PC-9 (cell line): ENCODE data around the gene PRDM15. TPM values are rescaled to one million over a fixed set of nuclear protein-coding genes. Genes with fewer than 3 reads are reported as not detected.

Source experiments
- BruUV-seq: library from RNA; stranded (reverse); fragments of 400-500 nt; replicated peaks from 2 replicates; lab custom pipeline; 2021; lab: Mats Ljungman, UMichigan
- CTCF ChIA-PET: fragments of 300-600 bp; sonication (Branson Sonifier 250); formaldehyde crosslinking; loops from one replicate; lab custom pipeline; 2022; ENCODE audit warnings: antibody characterized with exemption; lab: Charles Lee
- POLR2A ChIA-PET: fragments of 300-600 bp; sonication (Branson Sonifier 250); formaldehyde crosslinking; loops from one replicate; lab custom pipeline; 2022; ENCODE audit warnings: antibody characterized with exemption; ENCODE audit not compliant: unreplicated experiment; lab: Charles Lee
- DNase-seq, 2 experiments: peaks; one replicate each; pipeline versions ENCODE4 v3.0.0 to v3.0.0-alpha.2; 2015 to 2022; ENCODE audit warnings: mixed read lengths in 1 of 2
- H2AFZ ChIP-seq: fragments of 200-600 bp; sonication (generic); 2 replicates; pipeline ENCODE4 v1.8.1; 2017; ENCODE audit warnings: antibody characterized with exemption
- H3F3A ChIP-seq: fragments of 200-600 bp; sonication (generic); 2 replicates; pipeline ENCODE4 v1.8.1; 2017; ENCODE audit warnings: antibody characterized with exemption, mild to moderate bottlenecking, low read depth; ENCODE audit not compliant: insufficient read depth
- H3K27ac ChIP-seq: fragments of 200-600 bp; sonication (generic); 2 replicates; pipeline ENCODE4 v1.6.1; 2016; ENCODE audit warnings: mixed run types
- H3K27me3 ChIP-seq: fragments of 200-600 bp; sonication (generic); 2 replicates; pipeline ENCODE4 v1.6.1; 2016; ENCODE audit warnings: low read depth, mixed run types; ENCODE audit not compliant: insufficient read depth
- H3K36me3 ChIP-seq: fragments of 200-600 bp; sonication (generic); 2 replicates; pipeline ENCODE4 v1.6.1; 2016; ENCODE audit warnings: low read depth, mixed run types
- H3K4me1 ChIP-seq: fragments of 200-600 bp; sonication (generic); replicated peaks from 2 replicates; pipeline ENCODE4 v1.6.1; 2016; ENCODE audit warnings: mixed run types; ENCODE audit not compliant: insufficient read depth
- H3K4me2 ChIP-seq: fragments of 200-600 bp; sonication (generic); 2 replicates; pipeline ENCODE4 v1.6.1; 2017; ENCODE audit warnings: mixed run types
- H3K4me3 ChIP-seq: fragments of 200-600 bp; sonication (generic); 2 replicates; pipeline ENCODE4 v1.6.1; 2016; ENCODE audit warnings: mixed run types
- H3K79me2 ChIP-seq: fragments of 200-600 bp; sonication (generic); 2 replicates; pipeline ENCODE4 v1.6.1; 2017; ENCODE audit warnings: low read depth, mixed run types
- H3K9me2 ChIP-seq: fragments of 200-600 bp; sonication (generic); 2 replicates; pipeline ENCODE4 v1.8.1; 2017; ENCODE audit warnings: mild to moderate bottlenecking; ENCODE audit not compliant: insufficient read depth
- H3K9me3 ChIP-seq: fragments of 200-600 bp; sonication (generic); 2 replicates; pipeline ENCODE4 v1.8.1; 2016; ENCODE audit warnings: low read depth; ENCODE audit not compliant: insufficient read depth
- H4K20me1 ChIP-seq: fragments of 200-600 bp; sonication (generic); 2 replicates; pipeline ENCODE4 v1.8.1; 2017; ENCODE audit not compliant: insufficient read depth
- EZH2 ChIP-seq: fragments of 200-600 bp; sonication (generic); IDR thresholded peaks from 2 replicates; pipeline ENCODE4 v1.8.0; 2017; ENCODE audit warnings: antibody characterized with exemption, low read depth
- intact Hi-C: fragments of 100-400 bp; cut with micrococcal nuclease; formaldehyde crosslinking; loops from one replicate; pipeline ENCODE4 v1.10.0; 2022; ENCODE audit not compliant: unreplicated experiment
- total RNA-seq: library from RNA; stranded (reverse); gene quantifications from 2 replicates; pipeline ENCODE4 v1.2.3, GENCODE V29; 2021
- TF ChIP-seq, protein P1 (sequence below): fragments of 200-600 bp; sonication (generic); conservative IDR thresholded peaks from 2 replicates; pipeline ENCODE4 v1.6.1; 2017; ENCODE audit warnings: mixed run types, antibody characterized with exemption, mild to moderate bottlenecking, moderate library complexity

PRDM15 gene
- total RNA-seq, 1 experiment from 2014 or later, result 8.8 TPM

DNA sequence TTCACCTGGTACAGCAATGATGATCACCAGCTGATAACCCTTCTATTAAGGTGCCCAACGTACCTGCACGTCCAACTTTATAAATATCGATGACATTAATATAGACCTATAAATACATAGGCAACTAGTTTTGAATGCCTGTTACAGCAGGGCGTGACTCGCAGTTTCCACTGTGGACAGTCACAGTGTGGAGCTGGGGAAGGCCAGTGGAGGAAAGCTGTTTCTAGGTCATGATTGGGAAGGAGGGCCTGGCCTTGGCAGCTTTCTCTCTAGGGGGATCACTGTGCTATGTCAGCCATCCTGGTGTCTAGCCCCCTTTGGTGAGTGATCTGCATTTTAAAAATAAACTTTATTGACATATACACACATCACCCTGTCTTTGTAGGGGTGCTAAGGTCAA lies 4.4 kb upstream of the PRDM15 start:
- ChIA-PET CTCF (no interaction called here), POLR2A (no interaction called here)
- intact Hi-C loops, result no loop called here
- no peaks in the 10 kb centered on the region for H3K36me3 ChIP-seq
- H3K4me3 ChIP-seq, result no peak overlapping the region
- no peak overlapping the region for H2AFZ ChIP-seq
- no peaks in the 10 kb centered on the region for H3K9me3 ChIP-seq
- no peaks in the 10 kb centered on the region for H3K9me2 ChIP-seq
- no TSS peak for BruUV-seq
- no peaks in the 10 kb centered on the region for H3K27me3 ChIP-seq
- no peaks in the 10 kb centered on the region for H4K20me1 ChIP-seq
- H3K27ac ChIP-seq, result no peak overlapping the region
- H3K4me2 ChIP-seq, result no peak overlapping the region
- peaks cover 7% of the 10 kb centered on the region; the same call in 1 of the 2 replicates for H3K4me1 ChIP-seq
- peaks cover under 1% of the 10 kb centered on the region; the same call in 1 of the 2 replicates for H3K79me2 ChIP-seq
- DNase-seq, result no peak
- TF ChIP-seq EZH2, result no peak
- TF ChIP-seq, protein P1, sequence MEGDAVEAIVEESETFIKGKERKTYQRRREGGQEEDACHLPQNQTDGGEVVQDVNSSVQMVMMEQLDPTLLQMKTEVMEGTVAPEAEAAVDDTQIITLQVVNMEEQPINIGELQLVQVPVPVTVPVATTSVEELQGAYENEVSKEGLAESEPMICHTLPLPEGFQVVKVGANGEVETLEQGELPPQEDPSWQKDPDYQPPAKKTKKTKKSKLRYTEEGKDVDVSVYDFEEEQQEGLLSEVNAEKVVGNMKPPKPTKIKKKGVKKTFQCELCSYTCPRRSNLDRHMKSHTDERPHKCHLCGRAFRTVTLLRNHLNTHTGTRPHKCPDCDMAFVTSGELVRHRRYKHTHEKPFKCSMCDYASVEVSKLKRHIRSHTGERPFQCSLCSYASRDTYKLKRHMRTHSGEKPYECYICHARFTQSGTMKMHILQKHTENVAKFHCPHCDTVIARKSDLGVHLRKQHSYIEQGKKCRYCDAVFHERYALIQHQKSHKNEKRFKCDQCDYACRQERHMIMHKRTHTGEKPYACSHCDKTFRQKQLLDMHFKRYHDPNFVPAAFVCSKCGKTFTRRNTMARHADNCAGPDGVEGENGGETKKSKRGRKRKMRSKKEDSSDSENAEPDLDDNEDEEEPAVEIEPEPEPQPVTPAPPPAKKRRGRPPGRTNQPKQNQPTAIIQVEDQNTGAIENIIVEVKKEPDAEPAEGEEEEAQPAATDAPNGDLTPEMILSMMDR, result no peak
- no peaks in the 10 kb centered on the region for H3F3A ChIP-seq

DNA sequence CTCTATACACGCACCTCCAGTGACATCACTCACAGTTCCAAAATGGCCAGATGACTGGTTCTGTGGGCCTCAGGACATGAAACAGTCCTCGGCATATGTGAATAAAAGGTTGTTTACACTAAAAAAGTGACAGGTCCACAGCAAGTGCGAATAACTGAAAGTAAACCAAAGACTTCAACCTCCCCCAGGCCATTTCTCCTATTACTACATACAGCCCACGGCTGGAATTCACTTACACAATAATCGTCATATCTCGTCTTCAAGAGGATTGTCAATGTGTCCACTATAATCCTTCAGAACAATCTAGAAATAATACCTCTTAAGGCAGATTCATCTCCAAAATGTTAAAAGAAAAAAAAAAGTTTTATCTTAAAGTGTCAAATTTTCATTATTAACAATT lies 1.9 kb upstream of the PRDM15 start:
- Histone ChIP-seq H3K4me2 (no peak overlapping the region), H4K20me1 (no peaks in the 10 kb centered on the region), H3K9me3 (no peaks in the 10 kb centered on the region), H2AFZ (no peak overlapping the region), H3K9me2 (no peaks in the 10 kb centered on the region), H3K4me1 (peaks cover 15% of the 10 kb centered on the region), H3F3A (no peaks in the 10 kb centered on the region), H3K27ac (no peak overlapping the region), H3K4me3 (no peak overlapping the region), H3K36me3 (no peaks in the 10 kb centered on the region), H3K79me2 (peaks cover 16% of the 10 kb centered on the region), H3K27me3 (no peaks in the 10 kb centered on the region)
- CTCF ChIA-PET, result no interaction called here
- no TSS peak for BruUV-seq
- TF ChIP-seq, protein P1, result no peak
- TF ChIP-seq EZH2, result no peak
- DNase-seq, result no peak
- POLR2A ChIA-PET, result no interaction called here
- intact Hi-C loops, result no loop called here

DNA sequence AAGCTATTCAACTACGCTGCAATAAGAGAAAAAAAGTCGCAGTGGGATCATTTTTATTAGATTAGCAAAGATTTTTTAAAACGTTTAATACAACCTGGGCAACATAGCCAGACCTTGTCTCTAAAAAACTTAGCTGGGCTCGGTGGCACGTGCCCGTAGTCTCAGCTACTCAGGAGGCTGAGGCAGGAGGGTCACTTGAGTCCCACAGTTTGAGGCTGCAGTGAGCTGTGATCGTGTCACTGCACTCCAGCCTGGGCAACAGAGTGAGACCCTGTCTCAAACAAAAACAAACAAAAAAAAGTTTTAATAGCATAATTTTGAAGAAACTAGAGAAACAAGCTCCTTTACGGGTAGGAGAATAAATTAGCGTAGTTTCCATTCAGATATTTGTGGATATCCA lies 1.0 kb upstream of the PRDM15 start:
- POLR2A ChIA-PET, result interaction anchor here (0.7 kb wide), 1 partner anchor 217 kb away, joined by 3 read pairs; no protein-coding TSS in a partner anchor
- intact Hi-C loops, result no loop called here
- TF ChIP-seq, protein P1, result no peak
- TF ChIP-seq EZH2, result no peak
- no TSS peak for BruUV-seq
- Histone ChIP-seq H3K9me3 (no peaks in the 10 kb centered on the region), H3K4me1 (peaks cover 15% of the 10 kb centered on the region), H3K79me2 (peaks cover 19% of the 10 kb centered on the region), H3K36me3 (no peaks in the 10 kb centered on the region), H3K27ac (peak overlapping the region; percentile 77; the same call in 1 of the 2 replicates), H3K4me3 (peak overlapping the region; percentile 75), H3K9me2 (no peaks in the 10 kb centered on the region), H3K4me2 (peak overlapping the region; percentile 88), H2AFZ (peak overlapping the region; percentile 95; the same call in 1 of the 2 replicates), H4K20me1 (no peaks in the 10 kb centered on the region), H3F3A (no peaks in the 10 kb centered on the region), H3K27me3 (no peaks in the 10 kb centered on the region)
- CTCF ChIA-PET, result no interaction called here
- no peak for DNase-seq
